ENCODE results near the gene PFN2.
"Not testable (repeated sequence)": the region's sequence is repeated elsewhere in the genome, so short reads cannot be mapped to it uniquely, and the experiment has no call there.

The PFN2 gene

GRCh38 chr3:149968216-149968615 lies 2.5 kb downstream of the PFN2 start:
- DNase-seq (ENCODE audit: low read depth, low spot score), result no peak

GRCh38 chr3:149967086-149967685 lies 3.5 kb downstream of the PFN2 start:
- DNase-seq (ENCODE audit: low read depth, low spot score), result no peak

GRCh38 chr3:149965278-149965677 lies 5.4 kb downstream of the PFN2 start:
- no peak for DNase-seq (ENCODE audit: low read depth, low spot score)

GRCh38 chr3:149964291-149964690 lies 6.4 kb downstream of the PFN2 start:
- DNase-seq (ENCODE audit: low read depth, low spot score), result no peak

- no peak for DNase-seq (ENCODE audit: low read depth, low spot score)
Measured at GRCh38 chr3:149963485-149963884, 7.2 kb downstream of the PFN2 start.

GRCh38 chr3:149959443-149959842 lies 11.3 kb downstream of the PFN2 start:
- DNase-seq (ENCODE audit: low read depth, low spot score), result no peak

GRCh38 chr3:149958171-149958796 lies 12.4 kb downstream of the PFN2 start:
- DNase-seq (ENCODE audit: low read depth, low spot score), result no peak

GRCh38 chr3:149957361-149958125 lies 13.2 kb downstream of the PFN2 start:
- no peak for DNase-seq (ENCODE audit: low read depth, low spot score)

GRCh38 chr3:149955449-149955848 lies 15.2 kb downstream of the PFN2 start:
- no peak for DNase-seq (ENCODE audit: low read depth, low spot score)

- no peak for DNase-seq (ENCODE audit: low read depth, low spot score)
Measured at GRCh38 chr3:149954812-149955211, 15.9 kb downstream of the PFN2 start.

- no peak for DNase-seq (ENCODE audit: low read depth, low spot score)
Measured at GRCh38 chr3:149949181-149949580, 21.5 kb downstream of the PFN2 start.

GRCh38 chr3:149947231-149947630 lies 23.5 kb downstream of the PFN2 start:
- no peak for DNase-seq (ENCODE audit: low read depth, low spot score)

- not testable (repeated sequence) for DNase-seq (ENCODE audit: low read depth, low spot score)
Measured at GRCh38 chr3:149943966-149944365, 26.7 kb downstream of the PFN2 start.

GRCh38 chr3:149942409-149942808 lies 28.3 kb downstream of the PFN2 start:
- no peak for DNase-seq (ENCODE audit: low read depth, low spot score)

- DNase-seq (ENCODE audit: low read depth, low spot score), result no peak
Measured at GRCh38 chr3:149941946-149942345, 28.7 kb downstream of the PFN2 start.

- DNase-seq (ENCODE audit: low read depth, low spot score), result no peak
Measured at GRCh38 chr3:149941186-149941585, 29.5 kb downstream of the PFN2 start.

- not testable (repeated sequence) for DNase-seq (ENCODE audit: low read depth, low spot score)
Measured at GRCh38 chr3:149938392-149939055, 32.2 kb downstream of the PFN2 start.

GRCh38 chr3:149936812-149937230 lies 33.9 kb downstream of the PFN2 start:
- DNase-seq (ENCODE audit: low read depth, low spot score), result peak; percentile 60

GRCh38 chr3:149934524-149934923 lies 36.2 kb downstream of the PFN2 start:
- no peak for DNase-seq (ENCODE audit: low read depth, low spot score)

GRCh38 chr3:149933858-149934257 lies 36.8 kb downstream of the PFN2 start:
- no peak for DNase-seq (ENCODE audit: low read depth, low spot score)

- DNase-seq (ENCODE audit: low read depth, low spot score), result no peak
Measured at GRCh38 chr3:149933008-149933407, 37.7 kb downstream of the PFN2 start.

- no peak for DNase-seq (ENCODE audit: low read depth, low spot score)
Measured at GRCh38 chr3:149920119-149920518, 50.6 kb downstream of the PFN2 start.

Data from iPS DF 19.7 (cell line).